ENCODE results near the gene HLA-DPB1. TPM values are rescaled to one million over a fixed set of nuclear protein-coding genes. Genes with fewer than 3 reads are reported as not detected.

The HLA-DPB1 gene
- total RNA-seq, 4 donors from 2014 or later: 33.8 to 44.7 (median 41.0) TPM

DNA sequence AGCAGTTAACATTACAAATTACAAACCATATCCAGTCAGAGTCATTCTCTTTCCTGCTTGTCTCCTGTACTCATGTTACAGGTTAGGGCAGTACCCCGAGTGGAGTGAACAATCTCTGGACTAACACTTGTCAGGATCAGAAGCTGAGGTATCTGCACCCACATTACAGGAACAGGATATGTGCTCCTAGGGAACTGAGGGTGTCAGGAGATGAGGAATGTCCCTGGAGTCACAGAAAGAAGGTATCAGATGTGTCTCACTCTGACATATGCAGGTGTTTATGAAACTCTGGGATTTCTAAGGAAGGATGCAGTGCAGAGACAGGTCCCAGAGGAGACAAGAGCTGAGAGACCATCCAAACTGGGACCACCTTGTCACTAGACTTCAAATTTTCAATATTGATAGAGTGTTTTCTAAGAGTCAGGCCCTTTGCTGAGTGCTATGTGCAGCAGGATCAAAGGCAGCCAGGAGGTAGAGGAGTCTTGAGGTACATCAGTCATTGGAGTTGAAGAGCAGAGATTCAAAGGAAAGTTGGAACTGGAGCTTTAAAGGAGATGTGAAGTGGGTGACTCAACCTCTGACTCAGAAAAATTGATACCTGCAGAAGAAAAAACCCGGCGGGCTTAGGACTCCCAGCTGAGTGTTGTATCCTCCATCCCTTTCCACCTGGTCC is 12.6 kb downstream of the HLA-DPB1 start:
- intact Hi-C loops (cut with DNase I): no loop called here
- 55 to 76% methylated on average over 3 of the region's 3 CpGs for WGBS, 2 donors
- Histone ChIP-seq H3K4me1 (no peaks in the 10 kb centered on the region), H3K36me3 (peaks cover 0 to 5% of the 10 kb centered on the region in 2 donors), H3K9me3 (no peaks in the 10 kb centered on the region), H3K27me3 (no peaks in the 10 kb centered on the region), H3K4me3 (replicated peaks in 1 of 3) (no peak overlapping the region), H3K27ac (no peak overlapping the region)
- no peak for TF ChIP-seq POLR2A (IDR thresholded peaks at IDR 0.05)
- TF ChIP-seq CTCF (IDR thresholded peaks at IDR 0.05): no peak
- no peak for DNase-seq

DNA sequence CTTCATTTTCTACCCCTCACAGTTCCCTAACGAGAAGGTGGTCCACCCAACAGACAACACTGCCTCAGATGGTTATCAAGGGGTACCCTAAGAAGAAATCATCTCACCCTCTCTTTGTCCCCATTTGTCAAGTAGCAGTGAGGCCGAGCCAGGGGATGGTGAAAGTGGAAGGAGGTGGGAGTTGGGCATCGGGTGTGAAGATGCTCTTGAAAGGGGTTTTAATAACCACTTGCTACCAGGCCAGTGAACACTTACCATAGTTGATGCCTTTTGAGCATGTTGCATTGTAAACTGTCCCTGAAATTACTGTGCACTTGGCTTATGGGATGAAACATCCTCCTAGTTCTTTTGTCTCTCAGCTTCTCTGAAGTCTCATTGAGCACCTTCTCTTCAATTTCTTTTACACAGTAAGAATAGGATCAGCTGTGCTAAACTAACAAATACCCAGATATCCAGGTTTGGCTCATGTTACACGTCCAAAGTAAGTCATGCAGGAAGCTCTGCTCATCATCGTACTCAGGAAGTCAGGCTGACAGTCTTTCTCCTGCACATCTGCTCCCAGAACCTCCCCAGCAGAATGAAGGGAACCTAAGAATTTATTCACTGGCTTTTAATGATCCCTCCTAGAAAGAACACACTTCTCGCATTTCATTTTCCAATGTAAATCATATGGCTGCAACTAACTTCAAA is 13.3 kb downstream of the HLA-DPB1 start:
- no peak for DNase-seq
- intact Hi-C loops (cut with DNase I): no loop called here
- Histone ChIP-seq H3K4me1 (no peaks in the 10 kb centered on the region), H3K27me3 (no peaks in the 10 kb centered on the region), H3K4me3 (replicated peaks in 1 of 3) (no peak overlapping the region), H3K9me3 (no peaks in the 10 kb centered on the region), H3K36me3 (peaks cover 0 to 5% of the 10 kb centered on the region in 2 donors), H3K27ac (no peak overlapping the region)
- TF ChIP-seq POLR2A (IDR thresholded peaks at IDR 0.05) (no peak), CTCF (IDR thresholded peaks at IDR 0.05) (no peak)
- 50 to 51% methylated on average over 6 of the region's 6 CpGs for WGBS, 2 donors

GRCh38 chr6:33091957-33092356 is 16.2 kb downstream of the HLA-DPB1 start:
- Histone ChIP-seq H3K27me3 (no peaks in the 10 kb centered on the region), H3K27ac (no peak overlapping the region), H3K4me3 (replicated peaks in 1 of 3) (no peak overlapping the region), H3K36me3 (no peaks in the 10 kb centered on the region), H3K4me1 (no peaks in the 10 kb centered on the region), H3K9me3 (no peaks in the 10 kb centered on the region)
- TF ChIP-seq POLR2A (IDR thresholded peaks at IDR 0.05) (no peak), CTCF (IDR thresholded peaks at IDR 0.05) (peak in 5 of 6 experiments; percentile 34 to 52 (median 40))
- intact Hi-C loops (cut with DNase I): loop anchor here (5.0 kb wide), 1 partner anchor 80 kb away; no protein-coding TSS in a partner anchor
- WGBS, 2 donors: 35 to 36% methylated on average over 9 of the region's 9 CpGs
- peak; percentile 40 to 42 for DNase-seq

- no peaks in the 10 kb centered on the region for H3K4me1 ChIP-seq
- TF ChIP-seq CTCF (IDR thresholded peaks at IDR 0.05) (no peak), POLR2A (IDR thresholded peaks at IDR 0.05) (no peak)
- H3K4me3 ChIP-seq (replicated peaks in 1 of 3): no peak overlapping the region
- DNase-seq: no peak
- intact Hi-C loops (cut with DNase I): loop anchor here (5.0 kb wide), 1 partner anchor 80 kb away; no protein-coding TSS in a partner anchor
- no peaks in the 10 kb centered on the region for H3K36me3 ChIP-seq
- H3K27me3 ChIP-seq: no peaks in the 10 kb centered on the region
- WGBS, 2 donors: 83 to 100% methylated on average over 2 of the region's 3 CpGs
- no peak overlapping the region for H3K27ac ChIP-seq
- no peaks in the 10 kb centered on the region for H3K9me3 ChIP-seq
Measured at GRCh38 chr6:33092385-33092784, 16.6 kb downstream of the HLA-DPB1 start.

GRCh38 chr6:33093855-33094254 is 18.1 kb downstream of the HLA-DPB1 start:
- WGBS, 2 donors: 77 to 90% methylated on average over 3 of the region's 3 CpGs

More at GRCh38 chr6:33093855-33094254, 18.1 kb downstream of the HLA-DPB1 start:
- TF ChIP-seq POLR2A (IDR thresholded peaks at IDR 0.05) (no peak), CTCF (IDR thresholded peaks at IDR 0.05) (no peak)
- Histone ChIP-seq H3K4me1 (no peaks in the 10 kb centered on the region), H3K4me3 (replicated peaks in 1 of 3) (no peak overlapping the region), H3K9me3 (no peaks in the 10 kb centered on the region), H3K27ac (no peak overlapping the region), H3K27me3 (no peaks in the 10 kb centered on the region), H3K36me3 (no peaks in the 10 kb centered on the region)
- no peak for DNase-seq
- intact Hi-C loops (cut with DNase I): loop anchor here (5.0 kb wide), 1 partner anchor 82 kb away; no protein-coding TSS in a partner anchor

Data from thyroid gland (tissue), 4 donors.